Osteoblast (primary cell): ENCODE measurements around the gene HBG1. TPM values are rescaled to one million over a fixed set of nuclear protein-coding genes. Genes with fewer than 3 reads are reported as not detected.
A peak's percentile ranks its signal among the peaks of the same experiment; 100 is the strongest.

Experiments
- DNase-seq: peaks from one replicate; pipeline ENCODE4 v3.0.0; 2011; ENCODE audit warnings: low spot score, mixed read lengths; ENCODE audit not compliant: insufficient read length; ENCODE audit errors: missing footprints
- H2AFZ ChIP-seq: 2 replicates; pipeline ENCODE4 v1.6.0; 2011; ENCODE audit warnings: mild to moderate bottlenecking, low read length
- H3K27ac ChIP-seq: 2 replicates; pipeline ENCODE4 v1.5.1; 2011; ENCODE audit warnings: mild to moderate bottlenecking, low read depth, low read length, moderate library complexity
- H3K27me3 ChIP-seq: 2 replicates; pipeline ENCODE4 v1.6.0; 2012; ENCODE audit warnings: mild to moderate bottlenecking, control low read depth, inconsistent platforms, low read length, moderate library complexity; ENCODE audit not compliant: insufficient read depth
- H3K36me3 ChIP-seq: 2 replicates; pipeline ENCODE4 v1.5.1; 2011; ENCODE audit warnings: mild to moderate bottlenecking, low read length, control low read depth, moderate library complexity; ENCODE audit not compliant: insufficient read depth
- H3K4me1 ChIP-seq: 2 replicates; pipeline ENCODE4 v1.5.1; 2011; ENCODE audit warnings: mild to moderate bottlenecking, low read length, control low read depth, moderate library complexity; ENCODE audit not compliant: insufficient read depth
- H3K4me2 ChIP-seq: 2 replicates; pipeline ENCODE4 v1.6.0; 2011; ENCODE audit warnings: mild to moderate bottlenecking, low read length; ENCODE audit not compliant: insufficient read depth
- H3K4me3 ChIP-seq: fragments of 200-600 bp; sonication (generic); 3 replicates; pipeline ENCODE4 v1.5.1; 2012; ENCODE audit warnings: mild to moderate bottlenecking, low read length, inconsistent platforms; ENCODE audit not compliant: insufficient read depth
- H3K79me2 ChIP-seq: 2 replicates; pipeline ENCODE4 v1.6.0; 2012; ENCODE audit warnings: mild to moderate bottlenecking, low read length, control low read depth, inconsistent platforms; ENCODE audit not compliant: insufficient read depth
- H3K9me3 ChIP-seq: 2 replicates; pipeline ENCODE4 v1.5.1; 2011; ENCODE audit warnings: low read depth, low read length, control low read depth
- H4K20me1 ChIP-seq: 2 replicates; pipeline ENCODE4 v1.6.0; 2012; ENCODE audit warnings: mild to moderate bottlenecking, low read length, control low read depth; ENCODE audit not compliant: insufficient read depth
- total RNA-seq: library from RNA; depleted of rRNA; stranded (reverse); fragments of >200 nt; gene quantifications from 2 replicates; pipeline ENCODE4 v1.2.3, GENCODE V29; 2012
- TF ChIP-seq, protein P1 (sequence below): IDR thresholded peaks from 2 replicates; pipeline ENCODE4 v1.5.1; 2011; ENCODE audit warnings: mild to moderate bottlenecking, low read depth, low read length, moderate library complexity; ENCODE audit errors: extremely low read depth

HBG1 gene
- total RNA-seq, 1 donor: not detected

DNA sequence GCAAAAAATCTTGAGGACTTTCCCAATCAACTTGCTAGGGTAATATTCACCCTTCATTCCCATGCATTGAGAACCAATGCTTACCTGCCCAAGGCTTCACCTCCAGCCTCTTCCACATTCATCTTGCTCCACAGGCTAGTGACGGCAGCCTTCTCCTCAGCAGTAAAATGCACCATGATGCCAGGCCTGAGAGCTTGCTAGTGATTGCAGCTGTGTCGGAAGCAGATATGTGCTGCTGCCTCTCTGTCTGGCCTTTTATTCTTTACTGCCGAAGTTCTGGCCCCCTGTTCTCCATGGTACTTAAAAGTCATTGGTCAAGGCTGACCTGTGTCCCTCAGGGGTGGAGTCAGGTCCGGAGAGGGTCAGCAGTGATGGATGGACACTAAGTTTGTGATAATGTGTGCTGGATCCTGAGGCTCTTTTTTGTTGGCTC is 20.1 kb upstream of the HBG1 start, which contains the start of gene HBE1:
TSS of gene HBE1 (minus strand) at position 231 of the 433 bp plus-strand sequence. CDS start at position 176, 55 bp downstream.
- H2AFZ ChIP-seq: peak within 1 kb of the TSS; percentile 6
- H3K4me3 ChIP-seq: no peak within 1 kb of the TSS
- TF ChIP-seq, protein P1, sequence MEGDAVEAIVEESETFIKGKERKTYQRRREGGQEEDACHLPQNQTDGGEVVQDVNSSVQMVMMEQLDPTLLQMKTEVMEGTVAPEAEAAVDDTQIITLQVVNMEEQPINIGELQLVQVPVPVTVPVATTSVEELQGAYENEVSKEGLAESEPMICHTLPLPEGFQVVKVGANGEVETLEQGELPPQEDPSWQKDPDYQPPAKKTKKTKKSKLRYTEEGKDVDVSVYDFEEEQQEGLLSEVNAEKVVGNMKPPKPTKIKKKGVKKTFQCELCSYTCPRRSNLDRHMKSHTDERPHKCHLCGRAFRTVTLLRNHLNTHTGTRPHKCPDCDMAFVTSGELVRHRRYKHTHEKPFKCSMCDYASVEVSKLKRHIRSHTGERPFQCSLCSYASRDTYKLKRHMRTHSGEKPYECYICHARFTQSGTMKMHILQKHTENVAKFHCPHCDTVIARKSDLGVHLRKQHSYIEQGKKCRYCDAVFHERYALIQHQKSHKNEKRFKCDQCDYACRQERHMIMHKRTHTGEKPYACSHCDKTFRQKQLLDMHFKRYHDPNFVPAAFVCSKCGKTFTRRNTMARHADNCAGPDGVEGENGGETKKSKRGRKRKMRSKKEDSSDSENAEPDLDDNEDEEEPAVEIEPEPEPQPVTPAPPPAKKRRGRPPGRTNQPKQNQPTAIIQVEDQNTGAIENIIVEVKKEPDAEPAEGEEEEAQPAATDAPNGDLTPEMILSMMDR: no peak

DNA sequence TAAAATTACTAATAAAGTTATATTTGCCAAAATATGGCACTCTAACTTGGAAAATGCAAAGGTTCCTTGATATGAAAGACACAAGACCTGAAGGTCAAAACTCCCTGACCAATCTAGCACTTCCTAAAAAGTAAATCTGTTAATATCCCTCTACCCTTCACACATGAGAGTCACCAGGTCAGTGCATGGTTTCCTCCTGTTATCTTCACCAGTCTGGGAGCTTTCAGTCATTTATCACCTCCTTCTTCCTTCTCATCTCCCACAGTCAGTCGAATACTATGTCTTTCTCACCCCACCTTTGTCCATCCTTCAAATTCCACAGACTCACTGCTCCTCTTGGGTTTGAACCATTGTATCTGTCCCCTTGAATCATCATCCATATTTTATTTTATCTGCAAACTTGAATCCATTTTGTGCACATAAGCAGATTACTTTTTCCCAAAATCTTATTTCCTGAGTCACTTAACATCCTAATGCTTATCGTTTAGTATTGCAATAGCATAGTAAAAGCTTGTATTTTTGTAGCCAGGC is 17.4 kb upstream of the HBG1 start:
- Histone ChIP-seq H3K36me3 (no peaks in the 10 kb centered on the region), H3K27ac (no peak overlapping the region), H4K20me1 (no peaks in the 10 kb centered on the region), H3K27me3 (no peaks in the 10 kb centered on the region), H2AFZ (no peak overlapping the region), H3K4me1 (no peaks in the 10 kb centered on the region), H3K79me2 (no peaks in the 10 kb centered on the region), H3K9me3 (no peaks in the 10 kb centered on the region), H3K4me2 (no peak overlapping the region), H3K4me3 (no peak overlapping the region)
- TF ChIP-seq, protein P1: no peak
- no peak for DNase-seq

More for the DNA sequence above, 20.1 kb upstream of the HBG1 start, which contains the start of gene HBE1:
- no peak for DNase-seq
- Histone ChIP-seq H3K27me3 (no peaks in the 10 kb centered on the region), H3K9me3 (no peaks in the 10 kb centered on the region), H3K4me1 (no peaks in the 10 kb centered on the region), H3K27ac (no peak within 1 kb of the TSS), H3K4me2 (no peak within 1 kb of the TSS), H4K20me1 (no peaks in the 10 kb centered on the region), H3K36me3 (no peaks in the 10 kb centered on the region), H3K79me2 (no peaks in the 10 kb centered on the region)

DNA sequence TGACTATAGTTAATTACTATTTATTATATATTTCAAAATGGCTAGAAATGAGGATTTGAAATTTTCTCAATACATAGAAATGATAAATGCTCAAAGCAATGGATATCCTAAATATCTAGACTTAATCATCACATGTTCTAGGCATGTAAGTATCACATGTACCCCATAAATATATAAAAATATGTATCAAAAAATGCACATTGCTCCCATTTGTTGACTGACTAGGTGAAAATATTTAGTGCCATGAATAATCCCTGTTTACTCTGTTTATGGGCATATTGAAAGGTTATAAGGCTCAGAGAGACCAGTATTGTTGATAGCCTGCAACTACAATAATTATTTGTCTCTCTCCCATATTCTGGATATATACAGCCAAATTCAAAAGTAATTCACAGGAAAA is 17.0 kb upstream of the HBG1 start:
- Histone ChIP-seq H3K4me2 (no peak overlapping the region), H2AFZ (no peak overlapping the region), H3K4me3 (no peak overlapping the region), H3K9me3 (no peaks in the 10 kb centered on the region), H3K27me3 (no peaks in the 10 kb centered on the region), H4K20me1 (no peaks in the 10 kb centered on the region), H3K4me1 (no peaks in the 10 kb centered on the region), H3K36me3 (no peaks in the 10 kb centered on the region), H3K79me2 (no peaks in the 10 kb centered on the region), H3K27ac (no peak overlapping the region)
- no peak for DNase-seq
- TF ChIP-seq, protein P1: no peak

DNA sequence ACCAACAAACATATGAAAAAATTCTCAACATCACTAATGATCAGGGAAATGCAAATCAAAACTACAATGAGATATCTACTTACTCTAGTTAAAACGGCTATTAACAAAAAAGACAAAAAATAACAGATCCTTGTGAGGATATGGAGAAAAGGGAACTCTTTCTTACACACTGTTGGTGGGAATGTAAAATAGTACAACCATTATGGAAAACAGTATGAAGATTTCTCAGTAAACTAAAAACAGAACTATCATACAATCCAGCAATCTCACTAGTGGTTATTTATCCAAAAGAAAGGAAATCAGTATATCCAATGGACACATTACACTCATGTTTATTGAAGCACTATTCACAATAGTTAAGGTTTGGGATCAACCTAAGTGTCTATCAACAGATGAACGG is 16.2 kb upstream of the HBG1 start:
- no peaks in the 10 kb centered on the region for H3K9me3 ChIP-seq
- H3K4me3 ChIP-seq: no peak overlapping the region
- no peaks in the 10 kb centered on the region for H3K27me3 ChIP-seq
- TF ChIP-seq, protein P1: no peak
- H3K79me2 ChIP-seq: no peaks in the 10 kb centered on the region
- H4K20me1 ChIP-seq: no peaks in the 10 kb centered on the region
- no peak overlapping the region for H2AFZ ChIP-seq
- no peak overlapping the region for H3K27ac ChIP-seq
- DNase-seq: no peak
- no peaks in the 10 kb centered on the region for H3K4me1 ChIP-seq
- H3K4me2 ChIP-seq: no peak overlapping the region
- H3K36me3 ChIP-seq: no peaks in the 10 kb centered on the region
